ENCODE measurements around the gene OR2L5. TPM values are rescaled to one million over a fixed set of nuclear protein-coding genes. Genes with fewer than 3 reads are reported as not detected.

OR2L5 gene
- total and polyA plus RNA-seq, 5 donors from 2014 or later = not detected

DNA sequence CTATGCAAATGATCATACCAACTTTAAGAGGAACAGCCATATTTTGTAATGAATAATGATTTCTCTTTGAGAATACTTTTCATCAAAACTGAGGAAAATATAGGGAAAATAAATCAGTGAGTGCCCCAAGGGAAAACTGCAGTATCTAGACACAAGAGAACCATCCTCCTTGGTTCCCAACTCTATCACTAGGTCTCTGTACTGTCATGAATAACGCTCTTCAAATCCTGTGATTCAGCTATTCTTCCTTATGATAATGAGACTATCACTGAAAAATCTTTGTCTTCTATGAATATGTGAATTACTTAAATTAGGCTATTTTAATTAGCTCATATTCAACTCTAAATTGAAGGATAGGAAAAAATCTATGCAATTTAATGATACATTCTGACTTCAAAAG, 2.3 kb downstream of the OR2L5 start:
- DNase-seq = no peak
- Histone ChIP-seq H3K4me3 (ENCODE audit: low read depth, low read length) (no peak overlapping the region), H3K9me3 (ENCODE audit: control insufficient read depth in 2 of 2, low read length in 2 of 2) (no peaks in the 10 kb centered on the region), H3K4me1 (ENCODE audit: control insufficient read depth, insufficient read depth, low read length, poor library complexity, severe bottlenecking) (no peaks in the 10 kb centered on the region), H3K36me3 (ENCODE audit: control insufficient read depth, insufficient read depth, low read length) (no peaks in the 10 kb centered on the region), H3K27ac (ENCODE audit: insufficient read depth, low read length, poor library complexity, severe bottlenecking) (no peak overlapping the region), H3K27me3 (ENCODE audit: control insufficient read depth, insufficient read depth, low read length) (no peaks in the 10 kb centered on the region)
- Mint-ChIP-seq H3K4me1 (no peaks in the 10 kb centered on the region), H3K36me3 (no peaks in the 10 kb centered on the region), H3K4me3 (no peak overlapping the region), H3K9me3 (peaks cover 3 to 16% (median 8%) of the 10 kb centered on the region in 7 donors), H3K27ac (no peak overlapping the region), H3K27me3 (no peaks in the 10 kb centered on the region)
- no peak for ATAC-seq (ENCODE audit: low read depth in 2 of 2)

DNA sequence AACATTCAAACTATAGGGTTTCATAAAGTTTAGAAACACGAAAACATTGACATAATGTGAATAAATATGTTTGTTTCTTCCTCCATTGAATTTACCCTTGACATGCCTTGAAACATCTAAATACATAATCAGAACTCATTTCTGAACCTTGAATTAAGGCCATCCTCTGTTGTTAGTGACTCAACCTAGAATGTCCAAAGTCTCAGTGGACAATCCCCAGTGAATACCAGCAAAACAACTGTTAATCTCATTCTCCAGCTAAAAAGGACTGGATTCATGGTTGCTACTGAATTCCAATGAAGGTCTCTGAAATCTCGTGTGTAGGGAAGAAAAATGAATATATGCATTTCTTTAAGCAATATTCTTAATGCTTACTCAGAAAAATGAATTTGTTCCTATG, 16.3 kb downstream of the OR2L5 start, which contains the start of gene OR2L2:
Gene OR2L2, plus strand, starts transcription at position 301 of the 400 bp plus-strand sequence. CDS start 8,198 bp downstream, outside the sequence.
- H3K4me3 ChIP-seq (ENCODE audit: low read depth, low read length) = no peak within 1 kb of the TSS
- Mint-ChIP-seq H3K27ac (no peak within 1 kb of the TSS), H3K36me3 (no peaks in the 10 kb centered on the region), H3K4me1 (no peaks in the 10 kb centered on the region), H3K4me3 (no peak within 1 kb of the TSS), H3K9me3 (peaks cover 0 to 23% (median 8%) of the 10 kb centered on the region in 7 donors), H3K27me3 (no peaks in the 10 kb centered on the region)
- no peaks in the 10 kb centered on the region for H3K36me3 ChIP-seq (ENCODE audit: control insufficient read depth, insufficient read depth, low read length)
- peaks cover 4 to 13% of the 10 kb centered on the region in 2 experiments for H3K9me3 ChIP-seq (ENCODE audit: control insufficient read depth in 2 of 2, low read length in 2 of 2)
- DNase-seq (no peak), ATAC-seq (ENCODE audit: low read depth in 2 of 2) (no peak)
- no peak within 1 kb of the TSS for H3K27ac ChIP-seq (ENCODE audit: insufficient read depth, low read length, poor library complexity, severe bottlenecking)
- H3K4me1 ChIP-seq (ENCODE audit: control insufficient read depth, insufficient read depth, low read length, poor library complexity, severe bottlenecking) = no peaks in the 10 kb centered on the region
- H3K27me3 ChIP-seq (ENCODE audit: control insufficient read depth, insufficient read depth, low read length) = no peaks in the 10 kb centered on the region

- H3K36me3 Mint-ChIP-seq = no peaks in the 10 kb centered on the region
- no peaks in the 10 kb centered on the region for H3K4me1 ChIP-seq (ENCODE audit: control insufficient read depth, insufficient read depth, low read length, poor library complexity, severe bottlenecking)
- H3K27ac ChIP-seq (ENCODE audit: insufficient read depth, low read length, poor library complexity, severe bottlenecking) = no peak overlapping the region
- H3K9me3 Mint-ChIP-seq = peaks cover 4 to 24% (median 9%) of the 10 kb centered on the region in 7 donors
- no peak for ATAC-seq (ENCODE audit: low read depth in 2 of 2)
- peaks cover 0 to 4% (median 0%) of the 10 kb centered on the region in 4 donors for H3K4me1 Mint-ChIP-seq
- no peak for DNase-seq
- H3K36me3 ChIP-seq (ENCODE audit: control insufficient read depth, insufficient read depth, low read length) = no peaks in the 10 kb centered on the region
- no peaks in the 10 kb centered on the region for H3K27me3 ChIP-seq (ENCODE audit: control insufficient read depth, insufficient read depth, low read length)
- H3K27ac Mint-ChIP-seq = no peak overlapping the region
- no peaks in the 10 kb centered on the region for H3K27me3 Mint-ChIP-seq
- H3K9me3 ChIP-seq (ENCODE audit: control insufficient read depth in 2 of 2, low read length in 2 of 2) = peaks cover 0 to 4% of the 10 kb centered on the region in 2 experiments
- H3K4me3 ChIP-seq (ENCODE audit: low read depth, low read length) = no peak overlapping the region
- no peak overlapping the region for H3K4me3 Mint-ChIP-seq
These were observed 31.7 kb downstream of the OR2L5 start for GRCh38 chr1:248045209-248045608.

DNA sequence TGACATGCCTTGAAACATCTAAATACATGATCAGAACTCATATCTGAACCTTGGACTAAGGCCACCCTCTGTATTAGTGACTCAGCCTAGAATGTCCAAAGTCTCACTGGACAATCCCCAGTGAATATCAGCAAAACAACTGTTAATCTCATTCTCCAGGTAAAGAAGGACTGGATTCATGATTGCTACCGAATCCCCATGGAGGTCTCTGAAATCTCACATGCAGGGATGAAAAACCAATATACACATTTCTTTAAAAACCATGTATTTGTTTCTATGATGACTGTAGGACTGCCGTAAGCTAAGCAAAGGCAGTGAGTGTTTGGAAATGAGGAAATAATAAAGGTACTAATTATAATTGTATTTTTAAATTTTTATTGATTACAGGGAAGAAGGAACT, 33.1 kb downstream of the OR2L5 start, which contains the start of gene OR2L3:
Gene OR2L3, plus strand, starts transcription at position 301 of the 400 bp plus-strand sequence. CDS start 13,846 bp downstream, outside the sequence.
- Mint-ChIP-seq H3K4me3 (no peak within 1 kb of the TSS), H3K27me3 (no peaks in the 10 kb centered on the region), H3K9me3 (peaks cover 4 to 26% (median 10%) of the 10 kb centered on the region in 7 donors), H3K36me3 (no peaks in the 10 kb centered on the region), H3K4me1 (peaks cover 0 to 4% (median 0%) of the 10 kb centered on the region in 4 donors), H3K27ac (no peak within 1 kb of the TSS)
- Histone ChIP-seq H3K27me3 (ENCODE audit: control insufficient read depth, insufficient read depth, low read length) (no peaks in the 10 kb centered on the region), H3K4me3 (ENCODE audit: low read depth, low read length) (no peak within 1 kb of the TSS), H3K27ac (ENCODE audit: insufficient read depth, low read length, poor library complexity, severe bottlenecking) (no peak within 1 kb of the TSS), H3K36me3 (ENCODE audit: control insufficient read depth, insufficient read depth, low read length) (no peaks in the 10 kb centered on the region), H3K9me3 (ENCODE audit: control insufficient read depth in 2 of 2, low read length in 2 of 2) (no peaks in the 10 kb centered on the region), H3K4me1 (ENCODE audit: control insufficient read depth, insufficient read depth, low read length, poor library complexity, severe bottlenecking) (no peaks in the 10 kb centered on the region)
- ATAC-seq (ENCODE audit: low read depth in 2 of 2) = no peak
- DNase-seq = no peak

DNA sequence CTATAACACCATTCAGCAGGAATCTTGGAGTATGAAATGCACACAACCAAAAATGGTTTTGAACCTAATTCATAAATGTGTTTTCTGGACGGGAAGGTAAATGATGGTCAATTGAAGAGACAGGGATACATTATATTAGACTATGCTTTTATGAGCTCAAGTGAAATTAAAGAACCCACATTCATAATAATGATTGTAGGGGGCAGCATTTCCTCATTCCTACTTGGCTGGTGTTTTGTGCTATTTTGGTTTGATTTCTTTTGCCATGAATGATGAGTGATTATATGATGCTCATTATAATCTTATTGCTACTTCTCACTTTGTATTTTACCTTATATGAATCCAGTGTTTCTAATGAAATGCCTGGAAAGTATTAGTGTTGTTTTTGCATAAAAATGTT, 33.5 kb downstream of the OR2L5 start:
- Histone ChIP-seq H3K27ac (ENCODE audit: insufficient read depth, low read length, poor library complexity, severe bottlenecking) (no peak overlapping the region), H3K4me1 (ENCODE audit: control insufficient read depth, insufficient read depth, low read length, poor library complexity, severe bottlenecking) (no peaks in the 10 kb centered on the region), H3K36me3 (ENCODE audit: control insufficient read depth, insufficient read depth, low read length) (no peaks in the 10 kb centered on the region), H3K27me3 (ENCODE audit: control insufficient read depth, insufficient read depth, low read length) (no peaks in the 10 kb centered on the region), H3K9me3 (ENCODE audit: control insufficient read depth in 2 of 2, low read length in 2 of 2) (no peaks in the 10 kb centered on the region), H3K4me3 (ENCODE audit: low read depth, low read length) (no peak overlapping the region)
- H3K27me3 Mint-ChIP-seq = no peaks in the 10 kb centered on the region
- H3K4me1 Mint-ChIP-seq = peaks cover 0 to 4% (median 0%) of the 10 kb centered on the region in 4 donors
- H3K4me3 Mint-ChIP-seq = no peak overlapping the region
- H3K9me3 Mint-ChIP-seq = peaks cover 4 to 26% (median 10%) of the 10 kb centered on the region in 7 donors
- DNase-seq (no peak), ATAC-seq (ENCODE audit: low read depth in 2 of 2) (no peak)
- H3K27ac Mint-ChIP-seq = no peak overlapping the region
- H3K36me3 Mint-ChIP-seq = no peaks in the 10 kb centered on the region

GRCh38 chr1:248054671-248055070, 41.2 kb downstream of the OR2L5 start:
- Mint-ChIP-seq H3K27ac (no peak overlapping the region), H3K36me3 (no peaks in the 10 kb centered on the region), H3K27me3 (no peaks in the 10 kb centered on the region), H3K4me3 (no peak overlapping the region), H3K4me1 (no peaks in the 10 kb centered on the region), H3K9me3 (peaks cover 6 to 30% (median 14%) of the 10 kb centered on the region in 7 donors)
- no peak overlapping the region for H3K4me3 ChIP-seq (ENCODE audit: low read depth, low read length)
- no peaks in the 10 kb centered on the region for H3K9me3 ChIP-seq (ENCODE audit: control insufficient read depth in 2 of 2, low read length in 2 of 2)
- H3K27ac ChIP-seq (ENCODE audit: insufficient read depth, low read length, poor library complexity, severe bottlenecking) = no peak overlapping the region
- H3K4me1 ChIP-seq (ENCODE audit: control insufficient read depth, insufficient read depth, low read length, poor library complexity, severe bottlenecking) = no peaks in the 10 kb centered on the region
- no peaks in the 10 kb centered on the region for H3K27me3 ChIP-seq (ENCODE audit: control insufficient read depth, insufficient read depth, low read length)
- H3K36me3 ChIP-seq (ENCODE audit: control insufficient read depth, insufficient read depth, low read length) = no peaks in the 10 kb centered on the region
- no peak for ATAC-seq (ENCODE audit: low read depth in 2 of 2)
- DNase-seq = no peak

- no peak for ATAC-seq (ENCODE audit: low read depth in 2 of 2)
- no peak for DNase-seq
- Mint-ChIP-seq H3K4me3 (no peak overlapping the region), H3K36me3 (no peaks in the 10 kb centered on the region), H3K9me3 (peaks cover 6 to 30% (median 14%) of the 10 kb centered on the region in 7 donors), H3K4me1 (no peaks in the 10 kb centered on the region), H3K27me3 (no peaks in the 10 kb centered on the region), H3K27ac (no peak overlapping the region)
- Histone ChIP-seq H3K4me1 (ENCODE audit: control insufficient read depth, insufficient read depth, low read length, poor library complexity, severe bottlenecking) (no peaks in the 10 kb centered on the region), H3K36me3 (ENCODE audit: control insufficient read depth, insufficient read depth, low read length) (no peaks in the 10 kb centered on the region), H3K27me3 (ENCODE audit: control insufficient read depth, insufficient read depth, low read length) (no peaks in the 10 kb centered on the region), H3K27ac (ENCODE audit: insufficient read depth, low read length, poor library complexity, severe bottlenecking) (no peak overlapping the region), H3K9me3 (ENCODE audit: control insufficient read depth in 2 of 2, low read length in 2 of 2) (no peaks in the 10 kb centered on the region), H3K4me3 (ENCODE audit: low read depth, low read length) (no peak overlapping the region)
These were observed 41.8 kb downstream of the OR2L5 start for GRCh38 chr1:248055261-248055660.

DNA sequence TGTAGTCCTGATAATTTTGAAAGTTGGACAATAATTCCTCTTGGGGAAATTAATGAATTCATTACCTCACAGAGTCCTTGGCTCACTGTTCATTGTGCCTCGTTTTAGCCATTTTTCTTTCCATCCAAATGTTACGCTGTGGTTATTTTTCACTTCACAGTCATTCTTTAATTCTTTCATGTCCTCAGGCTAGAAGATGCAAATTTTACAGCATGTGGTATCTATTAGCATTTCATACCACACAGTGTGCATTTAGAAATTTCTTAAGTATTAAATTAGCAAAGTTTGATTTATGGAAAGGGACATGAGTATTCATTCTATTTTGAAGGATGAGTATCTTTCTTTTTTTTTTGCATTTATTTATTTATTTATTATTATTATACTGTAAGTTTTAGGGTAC, 51.6 kb downstream of the OR2L5 start:
- no peaks in the 10 kb centered on the region for H3K27me3 ChIP-seq (ENCODE audit: control insufficient read depth, insufficient read depth, low read length)
- H3K4me3 Mint-ChIP-seq = no peak overlapping the region
- no peak for DNase-seq
- peaks cover 0 to 10% (median 0%) of the 10 kb centered on the region in 7 donors for H3K9me3 Mint-ChIP-seq
- H3K4me1 ChIP-seq (ENCODE audit: control insufficient read depth, insufficient read depth, low read length, poor library complexity, severe bottlenecking) = no peaks in the 10 kb centered on the region
- H3K27me3 Mint-ChIP-seq = no peaks in the 10 kb centered on the region
- H3K36me3 ChIP-seq (ENCODE audit: control insufficient read depth, insufficient read depth, low read length) = no peaks in the 10 kb centered on the region
- ATAC-seq (ENCODE audit: low read depth in 2 of 2) = no peak
- H3K4me3 ChIP-seq (ENCODE audit: low read depth, low read length) = no peak overlapping the region
- no peak overlapping the region for H3K27ac Mint-ChIP-seq
- H3K27ac ChIP-seq (ENCODE audit: insufficient read depth, low read length, poor library complexity, severe bottlenecking) = no peak overlapping the region
- H3K36me3 Mint-ChIP-seq = no peaks in the 10 kb centered on the region
- no peaks in the 10 kb centered on the region for H3K4me1 Mint-ChIP-seq
- H3K9me3 ChIP-seq (ENCODE audit: control insufficient read depth in 2 of 2, low read length in 2 of 2) = no peaks in the 10 kb centered on the region

Data from CD4-positive, CD25-positive, alpha-beta regulatory T cell (primary cell).